Measurements from ENCODE around the gene ARHGAP28. TPM values are rescaled to one million over a fixed set of nuclear protein-coding genes. Genes with fewer than 3 reads are reported as not detected.

Gene ARHGAP28
- total RNA-seq, 1 experiment from 2014 or later, result 9.2 TPM

- Histone ChIP-seq H4K91ac (ENCODE audit: insufficient read length, low read depth, low read length) (no peak overlapping the region), H2BK15ac (ENCODE audit: low read depth, low read length) (no peak overlapping the region), H3K27me3 (ENCODE audit: insufficient read depth, low read length) (no peaks in the 10 kb centered on the region), H4K5ac (ENCODE audit: insufficient read length, low read depth, low read length) (no peak overlapping the region), H3K4ac (ENCODE audit: low read depth, low read length) (no peak overlapping the region), H2BK120ac (ENCODE audit: low read depth, low read length, poor library complexity, severe bottlenecking) (no peak overlapping the region), H3K27ac (ENCODE audit: insufficient read length, low read depth, low read length) (no peak overlapping the region), H3K4me1 (ENCODE audit: insufficient read depth, low read length) (no peaks in the 10 kb centered on the region; the same call in 1 of the 2 replicates), H3K9ac (ENCODE audit: extremely low read depth, insufficient read length, low read length) (no peak overlapping the region), H4K20me1 (ENCODE audit: control insufficient read depth, insufficient read depth, insufficient read length) (no peaks in the 10 kb centered on the region), H3K23me2 (ENCODE audit: insufficient read length, low read depth, low read length, poor library complexity, severe bottlenecking) (no peaks in the 10 kb centered on the region), H3K14ac (ENCODE audit: insufficient read depth, low read length) (no peak overlapping the region), H3K23ac (ENCODE audit: insufficient read length, low read depth, low read length) (no peak overlapping the region), H2BK12ac (ENCODE audit: insufficient read length, low read depth, low read length) (no peak overlapping the region), H3T11ph (ENCODE audit: low read length) (no peak overlapping the region), H2BK5ac (ENCODE audit: insufficient read length, low read length) (no peak overlapping the region), H3K79me1 (ENCODE audit: insufficient read depth, low read depth, low read length, poor library complexity, severe bottlenecking) (no peaks in the 10 kb centered on the region), H2AK5ac (ENCODE audit: insufficient read length, low read length) (no peak overlapping the region), H3K4me2 (ENCODE audit: insufficient read depth, insufficient read length, low read length) (no peak overlapping the region), H2BK20ac (ENCODE audit: low read depth, low read length, poor library complexity, severe bottlenecking) (no peak overlapping the region), H4K8ac (replicated peaks; ENCODE audit: insufficient read length, low read depth, low read length) (no peak overlapping the region), H2AFZ (ENCODE audit: low read length) (no peak overlapping the region), H3K18ac (ENCODE audit: insufficient read length, low read depth, low read length) (no peak overlapping the region), H3K56ac (ENCODE audit: insufficient read length, low read depth, low read length) (no peak overlapping the region), H3K79me2 (ENCODE audit: insufficient read depth, low read length) (no peaks in the 10 kb centered on the region), H3K9me3 (ENCODE audit: control insufficient read depth, low read depth, low read length) (no peaks in the 10 kb centered on the region)
- Mint-ChIP-seq H3K9me3 (peaks cover 4 to 9% of the 10 kb centered on the region in 2 experiments; a peak in 3 of 5 replicates), H3K27ac (peak overlapping the region in 1 of 3 experiments; percentile 27; a peak in 1 of 7 replicates), H3K36me3 (ENCODE audit: insufficient read depth in 1 of 3, low read depth in 3 of 3) (peaks cover 7 to 11% (median 7%) of the 10 kb centered on the region in 3 experiments; a peak in 6 of 7 replicates), H3K27me3 (ENCODE audit: low read depth) (no peaks in the 10 kb centered on the region), H3K4me1 (peaks cover 16 to 22% of the 10 kb centered on the region in 2 experiments), H3K4me3 (no peak overlapping the region)
- no CpG with 5 or more reads among the region's 5 CpGs for WGBS (ENCODE audit: extremely low coverage, insufficient read length, low lambda C conversion rate)
- DNase-seq, result no peak
- TF ChIP-seq, protein P1, sequence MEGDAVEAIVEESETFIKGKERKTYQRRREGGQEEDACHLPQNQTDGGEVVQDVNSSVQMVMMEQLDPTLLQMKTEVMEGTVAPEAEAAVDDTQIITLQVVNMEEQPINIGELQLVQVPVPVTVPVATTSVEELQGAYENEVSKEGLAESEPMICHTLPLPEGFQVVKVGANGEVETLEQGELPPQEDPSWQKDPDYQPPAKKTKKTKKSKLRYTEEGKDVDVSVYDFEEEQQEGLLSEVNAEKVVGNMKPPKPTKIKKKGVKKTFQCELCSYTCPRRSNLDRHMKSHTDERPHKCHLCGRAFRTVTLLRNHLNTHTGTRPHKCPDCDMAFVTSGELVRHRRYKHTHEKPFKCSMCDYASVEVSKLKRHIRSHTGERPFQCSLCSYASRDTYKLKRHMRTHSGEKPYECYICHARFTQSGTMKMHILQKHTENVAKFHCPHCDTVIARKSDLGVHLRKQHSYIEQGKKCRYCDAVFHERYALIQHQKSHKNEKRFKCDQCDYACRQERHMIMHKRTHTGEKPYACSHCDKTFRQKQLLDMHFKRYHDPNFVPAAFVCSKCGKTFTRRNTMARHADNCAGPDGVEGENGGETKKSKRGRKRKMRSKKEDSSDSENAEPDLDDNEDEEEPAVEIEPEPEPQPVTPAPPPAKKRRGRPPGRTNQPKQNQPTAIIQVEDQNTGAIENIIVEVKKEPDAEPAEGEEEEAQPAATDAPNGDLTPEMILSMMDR (conservative IDR thresholded peaks at IDR 0.05), result no peak
Observed at GRCh38 chr18:6797171-6797570, 67.7 kb downstream of the ARHGAP28 start.
